ENCODE measurements around the gene FAM50B. TPM values are rescaled to one million over a fixed set of nuclear protein-coding genes. Genes with fewer than 3 reads are reported as not detected.

Gene FAM50B
- total and polyA plus RNA-seq, 2 of the 13 experiments (the other 11 are each of a cell fraction or from before 2014, with no cell fraction given), result 0.05 TPM; not detected in 1

DNA sequence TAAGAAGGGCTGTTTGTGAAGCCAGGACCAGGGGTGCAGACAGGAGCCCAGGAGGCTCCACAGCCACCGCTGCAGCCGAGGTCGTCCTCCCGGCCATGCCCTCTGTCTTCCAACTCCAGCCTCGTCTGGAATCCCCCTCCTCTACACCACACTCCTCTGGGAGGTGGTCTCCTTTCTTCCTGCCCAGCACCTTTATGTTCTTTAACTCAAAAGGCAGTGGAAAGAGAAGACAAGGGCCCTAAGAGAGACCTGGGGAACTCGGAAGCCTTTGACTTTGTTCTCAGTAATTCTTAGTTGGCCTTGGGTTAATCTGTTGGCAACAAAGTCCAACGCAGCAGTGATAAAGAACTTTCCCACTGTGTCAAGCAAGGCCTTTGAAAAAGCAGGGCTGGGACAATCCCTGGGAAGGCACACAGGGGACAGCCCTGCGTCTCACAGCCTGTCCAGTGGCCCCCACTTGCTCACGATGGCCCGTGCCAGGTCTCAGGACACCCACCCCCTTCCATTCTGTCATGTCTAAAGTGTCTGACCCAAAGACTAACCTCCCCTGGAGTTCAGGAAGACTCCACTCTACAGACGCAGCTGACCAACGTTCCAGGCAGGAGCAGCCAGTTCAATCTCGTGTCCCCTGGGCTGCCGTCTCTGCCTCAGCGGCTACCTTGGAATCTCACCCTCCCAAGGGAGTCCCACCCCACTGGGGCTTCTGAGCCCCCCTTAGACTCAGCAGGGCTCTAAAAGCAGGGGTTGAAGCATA, 42.8 kb upstream of the FAM50B start (continued):
- TF ChIP-seq, protein P1, sequence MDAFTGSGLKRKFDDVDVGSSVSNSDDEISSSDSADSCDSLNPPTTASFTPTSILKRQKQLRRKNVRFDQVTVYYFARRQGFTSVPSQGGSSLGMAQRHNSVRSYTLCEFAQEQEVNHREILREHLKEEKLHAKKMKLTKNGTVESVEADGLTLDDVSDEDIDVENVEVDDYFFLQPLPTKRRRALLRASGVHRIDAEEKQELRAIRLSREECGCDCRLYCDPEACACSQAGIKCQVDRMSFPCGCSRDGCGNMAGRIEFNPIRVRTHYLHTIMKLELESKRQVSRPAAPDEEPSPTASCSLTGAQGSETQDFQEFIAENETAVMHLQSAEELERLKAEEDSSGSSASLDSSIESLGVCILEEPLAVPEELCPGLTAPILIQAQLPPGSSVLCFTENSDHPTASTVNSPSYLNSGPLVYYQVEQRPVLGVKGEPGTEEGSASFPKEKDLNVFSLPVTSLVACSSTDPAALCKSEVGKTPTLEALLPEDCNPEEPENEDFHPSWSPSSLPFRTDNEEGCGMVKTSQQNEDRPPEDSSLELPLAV (CRISPR knock-in tag; conservative IDR thresholded peaks at IDR 0.05; ENCODE audit: low read depth), result no peak
- TF ChIP-seq RBM39 (IDR thresholded peaks at IDR 0.05; ENCODE audit: low read depth, low read length, poor library complexity, severe bottlenecking), result peak; percentile 28
- TF ChIP-seq, protein P2, sequence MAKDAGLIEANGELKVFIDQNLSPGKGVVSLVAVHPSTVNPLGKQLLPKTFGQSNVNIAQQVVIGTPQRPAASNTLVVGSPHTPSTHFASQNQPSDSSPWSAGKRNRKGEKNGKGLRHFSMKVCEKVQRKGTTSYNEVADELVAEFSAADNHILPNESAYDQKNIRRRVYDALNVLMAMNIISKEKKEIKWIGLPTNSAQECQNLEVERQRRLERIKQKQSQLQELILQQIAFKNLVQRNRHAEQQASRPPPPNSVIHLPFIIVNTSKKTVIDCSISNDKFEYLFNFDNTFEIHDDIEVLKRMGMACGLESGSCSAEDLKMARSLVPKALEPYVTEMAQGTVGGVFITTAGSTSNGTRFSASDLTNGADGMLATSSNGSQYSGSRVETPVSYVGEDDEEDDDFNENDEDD (CRISPR knock-in tag; IDR thresholded peaks at IDR 0.05; ENCODE audit: borderline replicate concordance), result peak; percentile 67; the same call in 1 of the 2 replicates
- TF ChIP-seq BORCS8-MEF2B (CRISPR knock-in tag; IDR thresholded peaks at IDR 0.05), result no peak; the same call in 1 of the 2 replicates
- peak; percentile 90; the same call in 1 of the 2 replicates for TF ChIP-seq ZNF614 (CRISPR knock-in tag; IDR thresholded peaks at IDR 0.05; ENCODE audit: borderline replicate concordance)
- TF ChIP-seq ZNF607 (CRISPR knock-in tag; IDR thresholded peaks at IDR 0.05; ENCODE audit: borderline replicate concordance), result no peak
- TF ChIP-seq, protein P3, sequence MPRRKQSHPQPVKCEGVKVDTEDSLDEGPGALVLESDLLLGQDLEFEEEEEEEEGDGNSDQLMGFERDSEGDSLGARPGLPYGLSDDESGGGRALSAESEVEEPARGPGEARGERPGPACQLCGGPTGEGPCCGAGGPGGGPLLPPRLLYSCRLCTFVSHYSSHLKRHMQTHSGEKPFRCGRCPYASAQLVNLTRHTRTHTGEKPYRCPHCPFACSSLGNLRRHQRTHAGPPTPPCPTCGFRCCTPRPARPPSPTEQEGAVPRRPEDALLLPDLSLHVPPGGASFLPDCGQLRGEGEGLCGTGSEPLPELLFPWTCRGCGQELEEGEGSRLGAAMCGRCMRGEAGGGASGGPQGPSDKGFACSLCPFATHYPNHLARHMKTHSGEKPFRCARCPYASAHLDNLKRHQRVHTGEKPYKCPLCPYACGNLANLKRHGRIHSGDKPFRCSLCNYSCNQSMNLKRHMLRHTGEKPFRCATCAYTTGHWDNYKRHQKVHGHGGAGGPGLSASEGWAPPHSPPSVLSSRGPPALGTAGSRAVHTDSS (CRISPR knock-in tag; conservative IDR thresholded peaks at IDR 0.05), result no peak
- no peak for TF ChIP-seq THYN1 (CRISPR knock-in tag; IDR thresholded peaks at IDR 0.05; ENCODE audit: borderline replicate concordance, low read depth)
- TF ChIP-seq, protein P4, sequence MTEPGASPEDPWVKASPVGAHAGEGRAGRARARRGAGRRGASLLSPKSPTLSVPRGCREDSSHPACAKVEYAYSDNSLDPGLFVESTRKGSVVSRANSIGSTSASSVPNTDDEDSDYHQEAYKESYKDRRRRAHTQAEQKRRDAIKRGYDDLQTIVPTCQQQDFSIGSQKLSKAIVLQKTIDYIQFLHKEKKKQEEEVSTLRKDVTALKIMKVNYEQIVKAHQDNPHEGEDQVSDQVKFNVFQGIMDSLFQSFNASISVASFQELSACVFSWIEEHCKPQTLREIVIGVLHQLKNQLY (CRISPR knock-in tag; IDR thresholded peaks at IDR 0.05), result 0 out of 2 replicates have a peak, but pooled peaks have one; percentile 33
- no peak for TF ChIP-seq ZNF558 (CRISPR knock-in tag; IDR thresholded peaks at IDR 0.05; ENCODE audit: borderline replicate concordance)
- TF ChIP-seq, protein P5, sequence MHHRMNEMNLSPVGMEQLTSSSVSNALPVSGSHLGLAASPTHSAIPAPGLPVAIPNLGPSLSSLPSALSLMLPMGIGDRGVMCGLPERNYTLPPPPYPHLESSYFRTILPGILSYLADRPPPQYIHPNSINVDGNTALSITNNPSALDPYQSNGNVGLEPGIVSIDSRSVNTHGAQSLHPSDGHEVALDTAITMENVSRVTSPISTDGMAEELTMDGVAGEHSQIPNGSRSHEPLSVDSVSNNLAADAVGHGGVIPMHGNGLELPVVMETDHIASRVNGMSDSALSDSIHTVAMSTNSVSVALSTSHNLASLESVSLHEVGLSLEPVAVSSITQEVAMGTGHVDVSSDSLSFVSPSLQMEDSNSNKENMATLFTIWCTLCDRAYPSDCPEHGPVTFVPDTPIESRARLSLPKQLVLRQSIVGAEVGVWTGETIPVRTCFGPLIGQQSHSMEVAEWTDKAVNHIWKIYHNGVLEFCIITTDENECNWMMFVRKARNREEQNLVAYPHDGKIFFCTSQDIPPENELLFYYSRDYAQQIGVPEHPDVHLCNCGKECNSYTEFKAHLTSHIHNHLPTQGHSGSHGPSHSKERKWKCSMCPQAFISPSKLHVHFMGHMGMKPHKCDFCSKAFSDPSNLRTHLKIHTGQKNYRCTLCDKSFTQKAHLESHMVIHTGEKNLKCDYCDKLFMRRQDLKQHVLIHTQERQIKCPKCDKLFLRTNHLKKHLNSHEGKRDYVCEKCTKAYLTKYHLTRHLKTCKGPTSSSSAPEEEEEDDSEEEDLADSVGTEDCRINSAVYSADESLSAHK (CRISPR knock-in tag; IDR thresholded peaks at IDR 0.05; ENCODE audit: borderline replicate concordance), result no peak
- no peak for TF ChIP-seq ZNF720 (CRISPR knock-in tag; IDR thresholded peaks at IDR 0.05)
- TF ChIP-seq, protein P6, sequence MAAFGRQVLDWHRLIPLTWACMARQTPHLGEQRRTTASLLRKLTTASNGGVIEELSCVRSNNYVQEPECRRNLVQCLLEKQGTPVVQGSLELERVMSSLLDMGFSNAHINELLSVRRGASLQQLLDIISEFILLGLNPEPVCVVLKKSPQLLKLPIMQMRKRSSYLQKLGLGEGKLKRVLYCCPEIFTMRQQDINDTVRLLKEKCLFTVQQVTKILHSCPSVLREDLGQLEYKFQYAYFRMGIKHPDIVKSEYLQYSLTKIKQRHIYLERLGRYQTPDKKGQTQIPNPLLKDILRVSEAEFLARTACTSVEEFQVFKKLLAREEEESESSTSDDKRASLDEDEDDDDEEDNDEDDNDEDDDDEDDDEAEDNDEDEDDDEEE (CRISPR knock-in tag; IDR thresholded peaks at IDR 0.05), result no peak
- TF ChIP-seq, protein P7, sequence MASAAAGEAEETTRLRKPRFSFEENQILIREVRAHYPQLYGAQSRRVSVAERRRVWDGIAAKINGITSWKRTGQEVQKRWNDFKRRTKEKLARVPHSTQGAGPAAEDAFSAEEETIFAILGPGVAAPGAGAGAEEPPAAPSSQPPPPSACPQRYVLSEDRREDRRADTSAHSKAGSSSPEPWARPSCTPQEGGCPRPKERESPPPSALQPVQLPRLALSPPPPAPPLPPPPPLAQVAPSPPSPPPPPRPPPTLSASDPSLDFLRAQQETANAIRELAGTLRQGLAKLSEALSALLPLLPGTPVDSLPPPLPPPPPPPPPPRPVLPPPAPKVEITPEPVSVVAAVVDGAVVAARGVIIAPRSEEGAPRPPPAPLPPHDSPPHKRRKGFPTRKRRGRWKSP (CRISPR knock-in tag; IDR thresholded peaks at IDR 0.05), result peak; percentile 77
- no peak; the same call in 1 of the 2 replicates for TF ChIP-seq ZNF598 (CRISPR knock-in tag; IDR thresholded peaks at IDR 0.05; ENCODE audit: borderline replicate concordance)
- TF ChIP-seq JUN (CRISPR knock-in tag; IDR thresholded peaks at IDR 0.05), result 0 out of 2 replicates have a peak, but pooled peaks have one; percentile 56
- no peak; the same call in 1 of the 2 replicates for TF ChIP-seq GATAD1 (CRISPR knock-in tag; IDR thresholded peaks at IDR 0.05)
- no peak for TF ChIP-seq MBNL3 (CRISPR knock-in tag; conservative IDR thresholded peaks at IDR 0.05)

All from HepG2 (cell line).